Stimulated activated CD8-positive, alpha-beta memory T cell treated with anti-CD3 and anti-CD28 coated beads, Interleukin-7, amount 100 ng/mL, for 24 hours (primary cell): ENCODE results near the gene MVB12B.
"Not testable (repeated sequence)": the region's sequence is repeated elsewhere in the genome, so short reads cannot be mapped to it uniquely, and the experiment has no call there.

ENCODE experiments used
- DNase-seq: peaks from one replicate; pipeline ENCODE4 v3.0.0-alpha.2; 2020; ENCODE audit warnings: low read depth

Gene MVB12B

GRCh38 chr9:126326228-126327005 lies at the start of gene MVB12B:
Gene MVB12B (plus strand): TSS chr9:126326829. CDS start chr9:126326930, 101 bp downstream.
- no peak for DNase-seq

- no peak for DNase-seq
These were observed 42.7 kb upstream of the MVB12B start for GRCh38 chr9:126283799-126284465.

- DNase-seq: not testable (repeated sequence)
These were observed 41.0 kb upstream of the MVB12B start for GRCh38 chr9:126285652-126286051.

GRCh38 chr9:126287166-126287866 lies 39.3 kb upstream of the MVB12B start:
- DNase-seq: no peak

GRCh38 chr9:126290871-126291270 lies 35.8 kb upstream of the MVB12B start:
- no peak for DNase-seq

- DNase-seq: no peak
These were observed 34.7 kb upstream of the MVB12B start for GRCh38 chr9:126291925-126292324.

GRCh38 chr9:126292736-126293521 lies 33.7 kb upstream of the MVB12B start:
- no peak for DNase-seq

GRCh38 chr9:126293522-126293889 lies 33.1 kb upstream of the MVB12B start:
- DNase-seq: no peak

- no peak for DNase-seq
These were observed 32.1 kb upstream of the MVB12B start for GRCh38 chr9:126294331-126295081.

GRCh38 chr9:126295082-126295477 lies 31.5 kb upstream of the MVB12B start:
- DNase-seq: no peak

- DNase-seq: no peak
These were observed 31.1 kb upstream of the MVB12B start for GRCh38 chr9:126295516-126295915.

- no peak for DNase-seq
These were observed 30.6 kb upstream of the MVB12B start for GRCh38 chr9:126295936-126296600.

GRCh38 chr9:126296687-126297086 lies 29.9 kb upstream of the MVB12B start:
- no peak for DNase-seq

- no peak for DNase-seq
These were observed 29.0 kb upstream of the MVB12B start for GRCh38 chr9:126297661-126298060.

- no peak for DNase-seq
These were observed 28.4 kb upstream of the MVB12B start for GRCh38 chr9:126298063-126298801.

- no peak for DNase-seq
These were observed 26.8 kb upstream of the MVB12B start for GRCh38 chr9:126299706-126300276.

GRCh38 chr9:126301196-126301595 lies 25.4 kb upstream of the MVB12B start:
- no peak for DNase-seq

GRCh38 chr9:126301985-126302603 lies 24.5 kb upstream of the MVB12B start:
- DNase-seq: no peak

- no peak for DNase-seq
These were observed 23.9 kb upstream of the MVB12B start for GRCh38 chr9:126302730-126303129.
